GM12878 (cell line): Measurements from ENCODE around the gene STYXL2. TPM values are rescaled to one million over a fixed set of nuclear protein-coding genes. Genes with fewer than 3 reads are reported as not detected.

ENCODE experiments used
- ATAC-seq: fragments of 200-7000 bp; cut with Tn5 transposase; 3 replicates; pipeline ENCODE4 v1.9.1; 2020; ENCODE audit warnings: mild to moderate bottlenecking, moderate library complexity
- BruUV-seq: library from RNA; stranded (reverse); fragments of 400-500 nt; replicated peaks from 2 replicates; lab custom pipeline; 2021; lab: Mats Ljungman, UMichigan
- CTCF ChIA-PET: fragments of 300-600 bp; sonication (Branson Sonifier 250); formaldehyde crosslinking; extraction: SDS; loops from one replicate; lab custom pipeline; 2021; ENCODE audit warnings: inconsistent platforms; lab: Yijun Ruan, JAX
- POLR2A ChIA-PET: fragments of 350-600 bp; formaldehyde crosslinking; extraction: SDS; loops from one replicate; lab custom pipeline; 2021; ENCODE audit warnings: inconsistent platforms; lab: Charles Lee
- RAD21 ChIA-PET: fragments of 300-600 bp; sonication (Branson Sonifier 250); formaldehyde crosslinking; loops from one replicate; lab custom pipeline; 2023; ENCODE audit warnings: antibody characterized with exemption; ENCODE audit not compliant: unreplicated experiment; lab: Charles Lee
- SMC1A ChIA-PET: fragments of 300-600 bp; sonication (Branson Sonifier 250); formaldehyde crosslinking; loops from one replicate; lab custom pipeline; 2023; ENCODE audit not compliant: unreplicated experiment, uncharacterized antibody; lab: Charles Lee
- DNase-seq: peaks from one replicate; pipeline ENCODE4 v3.0.0-alpha.2; 2011; ENCODE audit warnings: low read depth, low spot score
- FAIRE-seq: peaks from 3 replicates; lab custom pipeline; 2011; peaks lifted over from hg19 to GRCh38; lab: Jason Lieb, UNC
- H2AFZ ChIP-seq: 2 replicates; pipeline ENCODE4 v1.6.0; 2011; ENCODE audit warnings: low read depth, low read length, control low read depth; ENCODE audit not compliant: control insufficient read depth
- H3K27ac ChIP-seq: 2 replicates; pipeline ENCODE4 v1.5.1; 2011; ENCODE audit warnings: control low read depth; ENCODE audit not compliant: control insufficient read depth, insufficient read depth
- H3K27me3 ChIP-seq, 2 experiments: replicated peaks in 1 of 2; 2 replicates each; pipeline versions ENCODE4 v1.6.0 to v1.6.1; 2011; ENCODE audit warnings: low read length in 1 of 2; ENCODE audit not compliant: control insufficient read depth in 2 of 2, insufficient read depth in 2 of 2
- H3K36me3 ChIP-seq, 2 experiments: 2 replicates each; pipeline ENCODE4 v1.5.1; 2011; ENCODE audit warnings: low read length in 1 of 2; ENCODE audit not compliant: control insufficient read depth in 2 of 2, insufficient read depth in 2 of 2
- H3K4me1 ChIP-seq: 2 replicates; pipeline ENCODE4 v1.6.1; 2011; ENCODE audit warnings: mild to moderate bottlenecking, low read length, moderate library complexity, mixed read lengths; ENCODE audit not compliant: control insufficient read depth, insufficient read depth
- H3K4me2 ChIP-seq: 2 replicates; pipeline ENCODE4 v1.6.0; 2011; ENCODE audit warnings: control low read depth; ENCODE audit not compliant: control insufficient read depth, insufficient read depth
- H3K4me3 ChIP-seq: fragments of 200-600 bp; sonication (generic); 2 replicates; pipeline ENCODE4 v1.5.1; 2016
- H3K79me2 ChIP-seq: 2 replicates; pipeline ENCODE4 v1.6.0; 2011; ENCODE audit warnings: low read length; ENCODE audit not compliant: control insufficient read depth, insufficient read depth
- H3K9ac ChIP-seq: 2 replicates; pipeline ENCODE4 v1.8.0; 2011; ENCODE audit warnings: low read length, control low read depth, mixed read lengths; ENCODE audit not compliant: control insufficient read depth, insufficient read depth
- H3K9me3 ChIP-seq: replicated peaks from 3 replicates; pipeline ENCODE4 v1.5.1; 2011; ENCODE audit warnings: mild to moderate bottlenecking, low read length; ENCODE audit not compliant: control insufficient read depth, insufficient read depth
- H4K20me1 ChIP-seq: 2 replicates; pipeline ENCODE4 v1.6.0; 2011; ENCODE audit not compliant: control insufficient read depth, insufficient read depth
- ASH2L ChIP-seq: fragments of 300-600, 200-600 bp; sonication (generic); IDR thresholded peaks from 2 replicates; pipeline ENCODE4 v1.6.1; 2017; ENCODE audit warnings: low read depth, mild to moderate bottlenecking, borderline replicate concordance
- ATF7 ChIP-seq: fragments of 450-650 bp; IDR thresholded peaks from 2 replicates; pipeline ENCODE4 v1.6.1; 2016; ENCODE audit warnings: low read depth, mild to moderate bottlenecking
- CBX5 ChIP-seq: sonication (generic); IDR thresholded peaks from 2 replicates; pipeline ENCODE4 v1.6.1; 2016; ENCODE audit warnings: low read depth, moderate library complexity, mild to moderate bottlenecking, inconsistent platforms
- CHD4 ChIP-seq: fragments of 200-600 bp; sonication (generic); IDR thresholded peaks from 2 replicates; pipeline ENCODE4 v1.6.1; 2016; ENCODE audit warnings: mild to moderate bottlenecking
- IRF4 ChIP-seq: IDR thresholded peaks from 2 replicates; pipeline ENCODE4 v1.6.1; 2011; ENCODE audit warnings: low read depth, low read length
- NFIC ChIP-seq: IDR thresholded peaks from 2 replicates; pipeline ENCODE4 v1.6.1; 2012; ENCODE audit warnings: low read depth, mild to moderate bottlenecking, inconsistent platforms, low read length, moderate library complexity
- PML ChIP-seq: IDR thresholded peaks from 2 replicates; pipeline ENCODE4 v1.6.1; 2012; ENCODE audit warnings: low read length, inconsistent platforms
- POLR2AphosphoS5 ChIP-seq: IDR thresholded peaks from 2 replicates; pipeline ENCODE4 v1.6.1; 2011; ENCODE audit warnings: mild to moderate bottlenecking, low read length, inconsistent platforms
- TCF12 ChIP-seq: IDR thresholded peaks from 2 replicates; pipeline ENCODE4 v1.6.1; 2011; ENCODE audit warnings: low read depth, mild to moderate bottlenecking, low read length
- WRNIP1 ChIP-seq: IDR thresholded peaks from 2 replicates; pipeline ENCODE4 v1.6.1; 2011; ENCODE audit warnings: low read depth, low read length, improper control_type of control experiment, borderline replicate concordance
- YBX1 ChIP-seq: fragments of 450-650 bp; IDR thresholded peaks from 2 replicates; pipeline ENCODE4 v1.6.1; 2016; ENCODE audit warnings: antibody characterized with exemption
- ZZZ3 ChIP-seq: IDR thresholded peaks from 2 replicates; pipeline ENCODE4 v1.6.1; 2011; ENCODE audit warnings: low read depth; ENCODE audit not compliant: control insufficient read depth, insufficient read length
- WGBS: methylation state at CpG from one replicate; pipeline ENCODE4 v1.1.6; 2016; ENCODE audit warnings: low lambda C conversion rate; ENCODE audit not compliant: insufficient replicate concordance, insufficient coverage; ENCODE audit errors: missing lambda C conversion rate; 5-methylcytosine and 5-hydroxymethylcytosine counted together
- in situ Hi-C: fragments of 300-500 bp; cut with MboI; formaldehyde crosslinking; loops from 9 replicates; pipeline ENCODE4 v1.14.3; 2018; ENCODE audit warnings: mixed read lengths
- intact Hi-C: fragments of 100-400 bp; cut with micrococcal nuclease; formaldehyde crosslinking; loops from one replicate; pipeline ENCODE4 v1.14.2; 2022; ENCODE audit not compliant: unreplicated experiment
- polyA plus RNA-seq, 11 experiments: library from polyadenylated mRNA; depleted of rRNA in 4 of 11; unstranded in 6 of 11; stranded (reverse) in 5 of 11; fragments of >200 nt; fragmentation: Nextera tagmentation in 4 of 11; fragmentation: Illumina TruSeq in 1 of 11; extraction: Ambion mirVana in 4 of 11; extraction: Trizol in 1 of 11; gene quantifications; 1 replicate in 1 of 11; 2 replicates in 10 of 11; pipeline versions ENCODE4 v1.2.1 to v1.2.3, GENCODE V29; 2011 to 2016; ENCODE audit warnings: inconsistent platforms in 2 of 11, missing spikeins in 2 of 11, low read depth in 1 of 11
- total RNA-seq, 4 experiments: library from RNA; depleted of rRNA in 3 of 4; stranded (reverse); fragments of >200 nt in 3 of 4; fragmentation: Illumina TruSeq in 1 of 4; extraction: Trizol in 1 of 4; gene quantifications; 2 replicates each; pipeline versions ENCODE4 v1.2.1 to v1.2.3, GENCODE V29; 2013 to 2021
- TF ChIP-seq, protein P1 (sequence below): IDR thresholded peaks from 2 replicates; pipeline ENCODE4 v1.6.1; 2011; ENCODE audit warnings: low read depth, low read length, improper control_type of control experiment, borderline replicate concordance
- TF ChIP-seq, protein P2 (sequence below): IDR thresholded peaks from 2 replicates; pipeline ENCODE4 v1.6.1; 2012; ENCODE audit warnings: low read depth, low read length, improper control_type of control experiment
- TF ChIP-seq, protein P3 (sequence below): fragments of 450-650 bp; IDR thresholded peaks from 2 replicates; pipeline ENCODE4 v1.6.1; 2017; ENCODE audit warnings: mild to moderate bottlenecking, low read depth, inconsistent platforms; ENCODE audit not compliant: poor library complexity, severe bottlenecking
- TF ChIP-seq, protein P4 (sequence below): IDR thresholded peaks from 2 replicates; pipeline ENCODE4 v1.6.1; 2011; ENCODE audit warnings: borderline replicate concordance, low read depth, mild to moderate bottlenecking, moderate library complexity, mixed read lengths, low read length; ENCODE audit not compliant: insufficient read depth; ENCODE audit errors: extremely low read length
- TF ChIP-seq, protein P5 (sequence below): fragments of 450-650 bp; formaldehyde crosslinking; IDR thresholded peaks from 2 replicates; pipeline ENCODE4 v1.4.0; 2022; ENCODE audit warnings: mild to moderate bottlenecking, moderate library complexity

The STYXL2 gene
- total and polyA plus RNA-seq, 10 of the 15 experiments (the other 5 are each of a cell fraction or from before 2014, with no cell fraction given), result under 0.01 to 0.08 (median 0.03) TPM; not detected in 7

DNA sequence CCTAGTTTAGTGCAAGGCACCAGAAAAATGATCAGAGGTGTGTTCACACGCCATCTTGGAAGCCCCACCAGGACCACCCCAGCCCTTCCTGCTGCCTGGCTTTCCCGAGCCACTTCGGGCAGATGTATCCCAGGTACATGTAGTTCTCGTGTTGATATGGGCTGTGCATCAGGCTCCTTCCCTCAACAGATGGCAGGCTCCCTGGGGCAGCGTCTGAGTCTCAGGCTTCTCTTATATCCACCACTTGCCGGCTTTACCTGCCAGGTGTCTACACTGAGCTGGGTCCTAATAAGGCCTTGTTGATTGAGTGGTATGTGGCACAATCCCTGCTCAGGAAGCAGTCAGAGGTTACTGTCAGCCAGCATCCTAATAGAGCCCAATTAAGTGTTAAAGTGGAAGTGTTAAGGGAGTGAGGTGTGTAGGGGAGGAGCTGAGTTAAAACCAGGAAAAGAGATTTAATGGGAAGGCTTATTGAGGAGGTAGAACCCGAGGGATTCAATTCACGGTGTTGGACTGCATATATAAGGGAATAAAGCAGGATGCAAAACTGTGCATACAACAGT, 12.2 kb upstream of the STYXL2 start:
- H3K4me1 ChIP-seq, result no peaks in the 10 kb centered on the region
- H3K9ac ChIP-seq, result no peak overlapping the region
- no peak overlapping the region for H3K27ac ChIP-seq
- ChIA-PET RAD21 (interaction anchor here (0.8 kb wide), 1 partner anchor 13 kb away, joined by 3 read pairs; no protein-coding TSS in a partner anchor), CTCF (interaction anchor here (0.9 kb wide), 1 partner anchor 37 kb away, joined by 4 read pairs; no protein-coding TSS in a partner anchor), POLR2A (no interaction called here), SMC1A (no interaction called here)
- WGBS, result 31% methylated on average over 8 of the region's 8 CpGs
- no peak for DNase-seq
- no peaks in the 10 kb centered on the region for H3K36me3 ChIP-seq
- FAIRE-seq, result no peak
- no TSS peak for BruUV-seq
- no peaks in the 10 kb centered on the region for H3K79me2 ChIP-seq
- no peaks in the 10 kb centered on the region for H3K9me3 ChIP-seq
- ATAC-seq, result no peak
- no peaks in the 10 kb centered on the region for H3K27me3 ChIP-seq
- no peak overlapping the region for H3K4me2 ChIP-seq
- in situ Hi-C loops (no loop called here), intact Hi-C loops (no loop called here)
- no peak overlapping the region for H2AFZ ChIP-seq
- no peak overlapping the region for H3K4me3 ChIP-seq
- H4K20me1 ChIP-seq, result no peaks in the 10 kb centered on the region
- TF ChIP-seq, protein P1, sequence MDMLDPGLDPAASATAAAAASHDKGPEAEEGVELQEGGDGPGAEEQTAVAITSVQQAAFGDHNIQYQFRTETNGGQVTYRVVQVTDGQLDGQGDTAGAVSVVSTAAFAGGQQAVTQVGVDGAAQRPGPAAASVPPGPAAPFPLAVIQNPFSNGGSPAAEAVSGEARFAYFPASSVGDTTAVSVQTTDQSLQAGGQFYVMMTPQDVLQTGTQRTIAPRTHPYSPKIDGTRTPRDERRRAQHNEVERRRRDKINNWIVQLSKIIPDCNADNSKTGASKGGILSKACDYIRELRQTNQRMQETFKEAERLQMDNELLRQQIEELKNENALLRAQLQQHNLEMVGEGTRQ, result no peak
- TF ChIP-seq WRNIP1, result no peak
- TF ChIP-seq, protein P2, sequence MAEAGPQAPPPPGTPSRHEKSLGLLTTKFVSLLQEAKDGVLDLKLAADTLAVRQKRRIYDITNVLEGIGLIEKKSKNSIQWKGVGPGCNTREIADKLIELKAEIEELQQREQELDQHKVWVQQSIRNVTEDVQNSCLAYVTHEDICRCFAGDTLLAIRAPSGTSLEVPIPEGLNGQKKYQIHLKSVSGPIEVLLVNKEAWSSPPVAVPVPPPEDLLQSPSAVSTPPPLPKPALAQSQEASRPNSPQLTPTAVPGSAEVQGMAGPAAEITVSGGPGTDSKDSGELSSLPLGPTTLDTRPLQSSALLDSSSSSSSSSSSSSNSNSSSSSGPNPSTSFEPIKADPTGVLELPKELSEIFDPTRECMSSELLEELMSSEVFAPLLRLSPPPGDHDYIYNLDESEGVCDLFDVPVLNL, result no peak
- TF ChIP-seq, protein P3, sequence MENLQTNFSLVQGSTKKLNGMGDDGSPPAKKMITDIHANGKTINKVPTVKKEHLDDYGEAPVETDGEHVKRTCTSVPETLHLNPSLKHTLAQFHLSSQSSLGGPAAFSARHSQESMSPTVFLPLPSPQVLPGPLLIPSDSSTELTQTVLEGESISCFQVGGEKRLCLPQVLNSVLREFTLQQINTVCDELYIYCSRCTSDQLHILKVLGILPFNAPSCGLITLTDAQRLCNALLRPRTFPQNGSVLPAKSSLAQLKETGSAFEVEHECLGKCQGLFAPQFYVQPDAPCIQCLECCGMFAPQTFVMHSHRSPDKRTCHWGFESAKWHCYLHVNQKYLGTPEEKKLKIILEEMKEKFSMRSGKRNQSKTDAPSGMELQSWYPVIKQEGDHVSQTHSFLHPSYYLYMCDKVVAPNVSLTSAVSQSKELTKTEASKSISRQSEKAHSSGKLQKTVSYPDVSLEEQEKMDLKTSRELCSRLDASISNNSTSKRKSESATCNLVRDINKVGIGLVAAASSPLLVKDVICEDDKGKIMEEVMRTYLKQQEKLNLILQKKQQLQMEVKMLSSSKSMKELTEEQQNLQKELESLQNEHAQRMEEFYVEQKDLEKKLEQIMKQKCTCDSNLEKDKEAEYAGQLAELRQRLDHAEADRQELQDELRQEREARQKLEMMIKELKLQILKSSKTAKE, result no peak
- no peak for TF ChIP-seq CHD4
- TF ChIP-seq YBX1, result no peak
- no peak for TF ChIP-seq ZZZ3
- no peak for TF ChIP-seq NFIC
- TF ChIP-seq CBX5, result no peak
- TF ChIP-seq, protein P4, sequence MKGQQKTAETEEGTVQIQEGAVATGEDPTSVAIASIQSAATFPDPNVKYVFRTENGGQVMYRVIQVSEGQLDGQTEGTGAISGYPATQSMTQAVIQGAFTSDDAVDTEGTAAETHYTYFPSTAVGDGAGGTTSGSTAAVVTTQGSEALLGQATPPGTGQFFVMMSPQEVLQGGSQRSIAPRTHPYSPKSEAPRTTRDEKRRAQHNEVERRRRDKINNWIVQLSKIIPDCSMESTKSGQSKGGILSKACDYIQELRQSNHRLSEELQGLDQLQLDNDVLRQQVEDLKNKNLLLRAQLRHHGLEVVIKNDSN, result no peak
- TF ChIP-seq ASH2L, result no peak
- no peak for TF ChIP-seq PML
- TF ChIP-seq, protein P5, sequence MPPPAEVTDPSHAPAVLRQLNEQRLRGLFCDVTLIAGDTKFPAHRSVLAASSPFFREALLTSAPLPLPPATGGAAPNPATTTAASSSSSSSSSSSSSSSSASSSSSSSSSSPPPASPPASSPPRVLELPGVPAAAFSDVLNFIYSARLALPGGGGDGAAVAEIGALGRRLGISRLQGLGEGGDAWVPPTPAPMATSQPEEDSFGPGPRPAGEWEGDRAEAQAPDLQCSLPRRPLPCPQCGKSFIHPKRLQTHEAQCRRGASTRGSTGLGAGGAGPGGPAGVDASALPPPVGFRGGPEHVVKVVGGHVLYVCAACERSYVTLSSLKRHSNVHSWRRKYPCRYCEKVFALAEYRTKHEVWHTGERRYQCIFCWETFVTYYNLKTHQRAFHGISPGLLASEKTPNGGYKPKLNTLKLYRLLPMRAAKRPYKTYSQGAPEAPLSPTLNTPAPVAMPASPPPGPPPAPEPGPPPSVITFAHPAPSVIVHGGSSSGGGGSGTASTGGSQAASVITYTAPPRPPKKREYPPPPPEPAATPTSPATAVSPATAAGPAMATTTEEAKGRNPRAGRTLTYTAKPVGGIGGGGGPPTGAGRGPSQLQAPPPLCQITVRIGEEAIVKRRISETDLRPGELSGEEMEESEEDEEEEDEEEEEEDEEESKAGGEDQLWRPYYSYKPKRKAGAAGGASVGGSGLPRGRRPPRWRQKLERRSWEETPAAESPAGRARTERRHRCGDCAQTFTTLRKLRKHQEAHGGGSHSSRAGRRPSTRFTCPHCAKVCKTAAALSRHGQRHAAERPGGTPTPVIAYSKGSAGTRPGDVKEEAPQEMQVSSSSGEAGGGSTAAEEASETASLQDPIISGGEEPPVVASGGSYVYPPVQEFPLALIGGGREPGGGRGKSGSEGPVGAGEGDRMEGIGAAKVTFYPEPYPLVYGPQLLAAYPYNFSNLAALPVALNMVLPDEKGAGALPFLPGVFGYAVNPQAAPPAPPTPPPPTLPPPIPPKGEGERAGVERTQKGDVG, result no peak
- TF ChIP-seq TCF12, result no peak
- TF ChIP-seq IRF4, result no peak
- no peak for TF ChIP-seq ATF7
- no peak for TF ChIP-seq POLR2AphosphoS5
